SK-N-SH (cell line): ENCODE measurements around the gene CARD18. TPM values are rescaled to one million over a fixed set of nuclear protein-coding genes. Genes with fewer than 3 reads are reported as not detected.
"Not testable (repeated sequence)": the region's sequence is repeated elsewhere in the genome, so short reads cannot be mapped to it uniquely, and the experiment has no call there.

Experiments
- CTCF ChIA-PET: fragments of 300-600, 350-600 bp; formaldehyde crosslinking; extraction: SDS; loops from one replicate; lab custom pipeline; 2021; lab: Yijun Ruan, JAX
- POLR2A ChIA-PET: fragments of 350-600 bp; sonication (Branson Sonifier 250); formaldehyde crosslinking; extraction: SDS; loops from one replicate; lab custom pipeline; 2020; ENCODE audit warnings: antibody characterized with exemption, inconsistent platforms; lab: Yijun Ruan, JAX
- DNase-seq: peaks from one replicate; pipeline ENCODE4 v3.0.0; 2012
- H2AFZ ChIP-seq: fragments of 200-600 bp; sonication (generic); 2 replicates; pipeline ENCODE4 v1.8.1; 2016; ENCODE audit warnings: antibody characterized with exemption, mild to moderate bottlenecking, low read depth
- H3F3A ChIP-seq: fragments of 200-600 bp; sonication (generic); replicated peaks from 2 replicates; pipeline ENCODE3; 2016; ENCODE audit warnings: antibody characterized with exemption, mild to moderate bottlenecking; ENCODE audit not compliant: insufficient read depth
- H3K27ac ChIP-seq, 2 experiments: fragments of 200-500 bp in 1 of 2; fragments of 200-600 bp in 1 of 2; sonication (Bioruptor generic) in 1 of 2; sonication (generic), shearing (Covaris generic) in 1 of 2; 2 replicates each; pipeline versions ENCODE4 v1.5.1 to v1.6.1; 2014 to 2016; ENCODE audit warnings: low read depth in 2 of 2, inconsistent platforms in 1 of 2, low read length in 1 of 2, mild to moderate bottlenecking in 1 of 2, mixed read lengths in 1 of 2
- H3K27me3 ChIP-seq: fragments of 200-600 bp; sonication (generic), shearing (Covaris generic); 2 replicates; pipeline ENCODE4 v1.6.1; 2016; ENCODE audit warnings: mixed run types; ENCODE audit not compliant: insufficient read depth
- H3K36me3 ChIP-seq, 2 experiments: fragments of 200-500 bp in 1 of 2; fragments of 200-600 bp in 1 of 2; sonication (Bioruptor generic) in 1 of 2; sonication (generic) in 1 of 2; replicated peaks in 1 of 2; 2 replicates each; pipeline versions ENCODE3 to v1.5.1; 2014 to 2016; ENCODE audit warnings: low read length in 1 of 2, mild to moderate bottlenecking in 1 of 2; ENCODE audit not compliant: insufficient read depth in 2 of 2, control insufficient read depth in 1 of 2
- H3K4me1 ChIP-seq, 2 experiments: fragments of 200-500 bp in 1 of 2; fragments of 200-600 bp in 1 of 2; sonication (Bioruptor generic) in 1 of 2; sonication (generic), shearing (Covaris generic) in 1 of 2; 2 replicates each; pipeline versions ENCODE4 v1.5.1 to v1.6.1; 2014 to 2016; ENCODE audit warnings: low read depth in 1 of 2, low read length in 1 of 2, mixed run types in 1 of 2; ENCODE audit not compliant: insufficient read depth in 2 of 2, control insufficient read depth in 1 of 2
- H3K4me2 ChIP-seq: fragments of 200-600 bp; sonication (generic), shearing (Covaris generic); 2 replicates; pipeline ENCODE4 v1.6.1; 2017; ENCODE audit warnings: mixed run types
- H3K4me3 ChIP-seq, 2 experiments: fragments of 200-500 bp in 1 of 2; fragments of 200-600 bp in 1 of 2; sonication (Bioruptor generic) in 1 of 2; sonication (generic), shearing (Covaris generic) in 1 of 2; 2 replicates each; pipeline versions ENCODE4 v1.5.1 to v1.8.1; 2014 to 2016; ENCODE audit warnings: low read depth in 2 of 2, inconsistent platforms in 1 of 2, low read length in 1 of 2, mild to moderate bottlenecking in 1 of 2, mixed read lengths in 1 of 2, moderate library complexity in 1 of 2
- H3K79me2 ChIP-seq: fragments of 200-600 bp; sonication (generic); 2 replicates; pipeline ENCODE4 v1.8.1; 2017; ENCODE audit warnings: mild to moderate bottlenecking; ENCODE audit not compliant: insufficient read depth
- H3K9ac ChIP-seq: fragments of 200-600 bp; sonication (generic); 2 replicates; pipeline ENCODE4 v1.6.1; 2017; ENCODE audit warnings: mixed run types
- H3K9me2 ChIP-seq: fragments of 200-600 bp; sonication (generic); 2 replicates; pipeline ENCODE4 v1.6.1; 2017; ENCODE audit warnings: mixed run types
- H3K9me3 ChIP-seq: fragments of 200-600 bp; sonication (generic); 2 replicates; pipeline ENCODE4 v1.6.1; 2017; ENCODE audit warnings: mixed run types, mild to moderate bottlenecking, moderate library complexity
- H4K20me1 ChIP-seq: fragments of 200-600 bp; sonication (generic); 2 replicates; pipeline ENCODE4 v1.6.1; 2017; ENCODE audit warnings: mild to moderate bottlenecking, mixed run types; ENCODE audit not compliant: insufficient read depth
- ELF1 ChIP-seq: IDR thresholded peaks from 2 replicates; pipeline ENCODE4 v1.4.0; 2012
- EP300 ChIP-seq, 2 experiments: IDR thresholded peaks; 2 replicates each; pipeline versions ENCODE4 v1.4.0 to v1.6.1; 2012; ENCODE audit warnings: borderline replicate concordance in 1 of 2, low read depth in 1 of 2, low read length in 1 of 2
- EZH2phosphoT487 ChIP-seq: fragments of 200-600 bp; sonication (generic); IDR thresholded peaks from 2 replicates; pipeline ENCODE4 v1.6.1; 2017; ENCODE audit warnings: low read depth, mixed run types, mild to moderate bottlenecking, antibody characterized with exemption, moderate library complexity, borderline replicate concordance
- MAX ChIP-seq: IDR thresholded peaks from 2 replicates; pipeline ENCODE4 v1.4.0; 2012; ENCODE audit warnings: low read depth
- NRF1 ChIP-seq: IDR thresholded peaks from 2 replicates; pipeline ENCODE4 v1.6.1; 2012; ENCODE audit warnings: low read depth, mild to moderate bottlenecking, low read length
- PBX3 ChIP-seq: IDR thresholded peaks from 2 replicates; pipeline ENCODE4; 2012
- RCOR1 ChIP-seq: fragments of 150-350 bp; IDR thresholded peaks from 2 replicates; pipeline ENCODE4 v1.6.1; 2017; ENCODE audit warnings: antibody characterized with exemption, low read length
- RFX5 ChIP-seq: IDR thresholded peaks from 2 replicates; pipeline ENCODE4 v1.6.1; 2012; ENCODE audit warnings: mild to moderate bottlenecking, improper control_type of control experiment, low read length
- SIN3A ChIP-seq: IDR thresholded peaks from 2 replicates; pipeline ENCODE4 v1.6.1; 2012; ENCODE audit warnings: low read depth, mild to moderate bottlenecking, low read length, moderate library complexity, borderline replicate concordance
- TAF1 ChIP-seq: IDR thresholded peaks from 2 replicates; pipeline ENCODE4 v1.6.1; 2012; ENCODE audit warnings: low read depth, mild to moderate bottlenecking, low read length, moderate library complexity, borderline replicate concordance
- TCF12 ChIP-seq: IDR thresholded peaks from 2 replicates; pipeline ENCODE4 v1.4.0; 2012
- TEAD4 ChIP-seq: IDR thresholded peaks from 2 replicates; pipeline ENCODE4 v1.4.0; 2012; ENCODE audit warnings: mild to moderate bottlenecking, borderline replicate concordance; ENCODE audit not compliant: insufficient read depth
- YY1 ChIP-seq: IDR thresholded peaks from 2 replicates; pipeline ENCODE4 v1.4.0; 2012; ENCODE audit warnings: low read depth, mild to moderate bottlenecking
- whole genome bisulfite sequencing: methylation state at CpG from one replicate; pipeline ENCODE4 v1.1.6; 2017; ENCODE audit warnings: low lambda C conversion rate; 5-methylcytosine and 5-hydroxymethylcytosine counted together
- polyA plus RNA-seq, 3 experiments: library from polyadenylated mRNA; depleted of rRNA; stranded (reverse); fragments of >200 nt; gene quantifications; 2 replicates each; pipeline ENCODE4 v1.2.3, GENCODE V29; 2012

CARD18 gene
- polyA plus RNA-seq, 1 of the 3 experiments (the other 2 are of a cell fraction), result not detected

- Histone ChIP-seq H3K9me2 (no peaks in the 10 kb centered on the region), H2AFZ (no peak overlapping the region), H3K9ac (no peak overlapping the region), H3K4me3 (no peak overlapping the region), H3F3A (no peaks in the 10 kb centered on the region), H3K9me3 (no peaks in the 10 kb centered on the region), H3K27me3 (no peaks in the 10 kb centered on the region), H3K79me2 (no peaks in the 10 kb centered on the region), H4K20me1 (no peaks in the 10 kb centered on the region), H3K27ac (no peak overlapping the region), H3K4me2 (no peak overlapping the region), H3K36me3 (no peaks in the 10 kb centered on the region), H3K4me1 (no peaks in the 10 kb centered on the region)
- WGBS, result 47% methylated on average over 7 of the region's 7 CpGs
- ChIA-PET POLR2A (no interaction called here), CTCF (no interaction called here)
- DNase-seq, result no peak
- TF ChIP-seq MAX (no peak), YY1 (no peak), TEAD4 (no peak), NRF1 (no peak), RFX5 (no peak), TCF12 (no peak), PBX3 (no peak), EZH2phosphoT487 (no peak), TAF1 (no peak), SIN3A (no peak), RCOR1 (no peak), EP300 (IDR thresholded peaks at IDR 0.05; ENCODE audit: borderline replicate concordance in 1 of 2, low read depth in 1 of 2, low read length in 1 of 2) (no peak), ELF1 (no peak)
Measured at GRCh38 chr11:105100206-105100605, 39.4 kb downstream of the CARD18 start.

- H3K9me2 ChIP-seq, H3K27ac ChIP-seq, H3K9me3 ChIP-seq, H3K79me2 ChIP-seq, H3K9ac ChIP-seq, H4K20me1 ChIP-seq, H3K4me1 ChIP-seq, POLR2A ChIA-PET, H3K27me3 ChIP-seq, CTCF ChIA-PET, H3K4me2 ChIP-seq, H3F3A ChIP-seq, H3K4me3 ChIP-seq, H3K36me3 ChIP-seq, DNase-seq, H2AFZ ChIP-seq: not testable (repeated sequence)
- WGBS, result 70% methylated on average over 2 of the region's 2 CpGs
Measured at GRCh38 chr11:105099594-105099993, 40.0 kb downstream of the CARD18 start.
